ENCODE measurements around the gene STAB1. TPM values are rescaled to one million over a fixed set of nuclear protein-coding genes. Genes with fewer than 3 reads are reported as not detected.

Gene STAB1
- total and polyA plus RNA-seq, 2 of the 13 experiments (the other 11 are each of a cell fraction or from before 2014, with no cell fraction given), result 0.09 to 0.34 TPM

DNA sequence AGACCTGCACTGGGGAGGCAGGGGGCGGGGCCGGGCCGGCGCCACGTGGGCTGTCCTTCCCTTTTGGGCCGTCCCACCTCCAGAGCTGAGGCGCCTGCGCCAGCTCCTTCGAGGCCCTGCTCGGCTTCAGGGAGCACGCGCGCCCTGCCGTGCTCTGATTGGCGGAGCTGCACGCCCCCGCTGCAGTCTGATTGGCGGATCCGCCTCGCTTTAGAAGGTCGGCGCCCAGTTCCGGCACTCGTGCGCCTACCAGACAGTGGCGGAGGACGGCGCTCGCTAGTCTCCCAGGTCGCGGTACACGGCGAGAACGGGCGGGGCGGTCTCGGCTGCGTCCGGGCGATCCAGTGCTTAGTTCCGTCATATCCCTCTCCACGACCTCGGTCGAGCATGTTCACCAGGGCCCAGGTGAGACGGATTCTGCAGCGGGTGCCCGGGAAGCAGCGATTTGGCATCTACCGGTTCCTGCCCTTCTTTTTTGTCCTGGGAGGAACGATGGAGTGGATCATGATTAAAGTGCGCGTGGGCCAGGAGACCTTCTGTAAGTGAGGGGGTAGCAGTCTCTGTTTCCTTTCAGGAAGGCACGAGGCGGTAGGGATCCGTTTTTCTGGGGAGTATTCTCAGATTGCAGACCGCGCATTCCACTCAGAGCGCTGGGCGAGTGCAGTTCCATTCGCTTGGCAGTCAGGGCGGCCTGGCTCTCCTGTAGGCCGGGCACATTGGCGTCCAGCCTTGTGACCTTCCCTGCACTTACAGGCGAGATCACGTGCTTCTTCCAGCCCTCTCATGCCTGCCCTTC lies 41.4 kb downstream of the STAB1 start, which contains the start of gene UQCC5 (continued):
- TF ChIP-seq ZNF788 (CRISPR knock-in tag; IDR thresholded peaks at IDR 0.05; ENCODE audit: borderline replicate concordance), result peak; percentile 88; the same call in 1 of the 2 replicates
- TF ChIP-seq ZNF557 (CRISPR knock-in tag; IDR thresholded peaks at IDR 0.05), result peak; percentile 85
- TF ChIP-seq ZNF589 (CRISPR knock-in tag; conservative IDR thresholded peaks at IDR 0.05), result 0 out of 2 replicates have a peak, but pooled peaks have one; percentile 45
- peak; percentile 97 for TF ChIP-seq NFYB (CRISPR knock-in tag; IDR thresholded peaks at IDR 0.05)
- peak; percentile 84 for TF ChIP-seq MEF2D (CRISPR knock-in tag; IDR thresholded peaks at IDR 0.05)
- TF ChIP-seq, protein P1, sequence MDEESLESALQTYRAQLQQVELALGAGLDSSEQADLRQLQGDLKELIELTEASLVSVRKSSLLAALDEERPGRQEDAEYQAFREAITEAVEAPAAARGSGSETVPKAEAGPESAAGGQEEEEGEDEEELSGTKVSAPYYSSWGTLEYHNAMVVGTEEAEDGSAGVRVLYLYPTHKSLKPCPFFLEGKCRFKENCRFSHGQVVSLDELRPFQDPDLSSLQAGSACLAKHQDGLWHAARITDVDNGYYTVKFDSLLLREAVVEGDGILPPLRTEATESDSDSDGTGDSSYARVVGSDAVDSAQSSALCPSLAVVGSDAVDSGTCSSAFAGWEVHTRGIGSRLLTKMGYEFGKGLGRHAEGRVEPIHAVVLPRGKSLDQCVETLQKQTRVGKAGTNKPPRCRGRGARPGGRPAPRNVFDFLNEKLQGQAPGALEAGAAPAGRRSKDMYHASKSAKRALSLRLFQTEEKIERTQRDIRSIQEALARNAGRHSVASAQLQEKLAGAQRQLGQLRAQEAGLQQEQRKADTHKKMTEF (CRISPR knock-in tag; IDR thresholded peaks at IDR 0.05), result peak; percentile 95
- no peak for TF ChIP-seq TRIM24 (CRISPR knock-in tag; IDR thresholded peaks at IDR 0.05)
- TF ChIP-seq, protein P2, sequence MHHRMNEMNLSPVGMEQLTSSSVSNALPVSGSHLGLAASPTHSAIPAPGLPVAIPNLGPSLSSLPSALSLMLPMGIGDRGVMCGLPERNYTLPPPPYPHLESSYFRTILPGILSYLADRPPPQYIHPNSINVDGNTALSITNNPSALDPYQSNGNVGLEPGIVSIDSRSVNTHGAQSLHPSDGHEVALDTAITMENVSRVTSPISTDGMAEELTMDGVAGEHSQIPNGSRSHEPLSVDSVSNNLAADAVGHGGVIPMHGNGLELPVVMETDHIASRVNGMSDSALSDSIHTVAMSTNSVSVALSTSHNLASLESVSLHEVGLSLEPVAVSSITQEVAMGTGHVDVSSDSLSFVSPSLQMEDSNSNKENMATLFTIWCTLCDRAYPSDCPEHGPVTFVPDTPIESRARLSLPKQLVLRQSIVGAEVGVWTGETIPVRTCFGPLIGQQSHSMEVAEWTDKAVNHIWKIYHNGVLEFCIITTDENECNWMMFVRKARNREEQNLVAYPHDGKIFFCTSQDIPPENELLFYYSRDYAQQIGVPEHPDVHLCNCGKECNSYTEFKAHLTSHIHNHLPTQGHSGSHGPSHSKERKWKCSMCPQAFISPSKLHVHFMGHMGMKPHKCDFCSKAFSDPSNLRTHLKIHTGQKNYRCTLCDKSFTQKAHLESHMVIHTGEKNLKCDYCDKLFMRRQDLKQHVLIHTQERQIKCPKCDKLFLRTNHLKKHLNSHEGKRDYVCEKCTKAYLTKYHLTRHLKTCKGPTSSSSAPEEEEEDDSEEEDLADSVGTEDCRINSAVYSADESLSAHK (CRISPR knock-in tag; IDR thresholded peaks at IDR 0.05; ENCODE audit: borderline replicate concordance), result no peak
- peak; percentile 80 for TF ChIP-seq THAP11 (CRISPR knock-in tag; IDR thresholded peaks at IDR 0.05)
- TF ChIP-seq RORA (CRISPR knock-in tag; IDR thresholded peaks at IDR 0.05), result no peak
- TF ChIP-seq NFIC (IDR thresholded peaks at IDR 0.05; ENCODE audit: low read length), result no peak
- TF ChIP-seq, protein P3, sequence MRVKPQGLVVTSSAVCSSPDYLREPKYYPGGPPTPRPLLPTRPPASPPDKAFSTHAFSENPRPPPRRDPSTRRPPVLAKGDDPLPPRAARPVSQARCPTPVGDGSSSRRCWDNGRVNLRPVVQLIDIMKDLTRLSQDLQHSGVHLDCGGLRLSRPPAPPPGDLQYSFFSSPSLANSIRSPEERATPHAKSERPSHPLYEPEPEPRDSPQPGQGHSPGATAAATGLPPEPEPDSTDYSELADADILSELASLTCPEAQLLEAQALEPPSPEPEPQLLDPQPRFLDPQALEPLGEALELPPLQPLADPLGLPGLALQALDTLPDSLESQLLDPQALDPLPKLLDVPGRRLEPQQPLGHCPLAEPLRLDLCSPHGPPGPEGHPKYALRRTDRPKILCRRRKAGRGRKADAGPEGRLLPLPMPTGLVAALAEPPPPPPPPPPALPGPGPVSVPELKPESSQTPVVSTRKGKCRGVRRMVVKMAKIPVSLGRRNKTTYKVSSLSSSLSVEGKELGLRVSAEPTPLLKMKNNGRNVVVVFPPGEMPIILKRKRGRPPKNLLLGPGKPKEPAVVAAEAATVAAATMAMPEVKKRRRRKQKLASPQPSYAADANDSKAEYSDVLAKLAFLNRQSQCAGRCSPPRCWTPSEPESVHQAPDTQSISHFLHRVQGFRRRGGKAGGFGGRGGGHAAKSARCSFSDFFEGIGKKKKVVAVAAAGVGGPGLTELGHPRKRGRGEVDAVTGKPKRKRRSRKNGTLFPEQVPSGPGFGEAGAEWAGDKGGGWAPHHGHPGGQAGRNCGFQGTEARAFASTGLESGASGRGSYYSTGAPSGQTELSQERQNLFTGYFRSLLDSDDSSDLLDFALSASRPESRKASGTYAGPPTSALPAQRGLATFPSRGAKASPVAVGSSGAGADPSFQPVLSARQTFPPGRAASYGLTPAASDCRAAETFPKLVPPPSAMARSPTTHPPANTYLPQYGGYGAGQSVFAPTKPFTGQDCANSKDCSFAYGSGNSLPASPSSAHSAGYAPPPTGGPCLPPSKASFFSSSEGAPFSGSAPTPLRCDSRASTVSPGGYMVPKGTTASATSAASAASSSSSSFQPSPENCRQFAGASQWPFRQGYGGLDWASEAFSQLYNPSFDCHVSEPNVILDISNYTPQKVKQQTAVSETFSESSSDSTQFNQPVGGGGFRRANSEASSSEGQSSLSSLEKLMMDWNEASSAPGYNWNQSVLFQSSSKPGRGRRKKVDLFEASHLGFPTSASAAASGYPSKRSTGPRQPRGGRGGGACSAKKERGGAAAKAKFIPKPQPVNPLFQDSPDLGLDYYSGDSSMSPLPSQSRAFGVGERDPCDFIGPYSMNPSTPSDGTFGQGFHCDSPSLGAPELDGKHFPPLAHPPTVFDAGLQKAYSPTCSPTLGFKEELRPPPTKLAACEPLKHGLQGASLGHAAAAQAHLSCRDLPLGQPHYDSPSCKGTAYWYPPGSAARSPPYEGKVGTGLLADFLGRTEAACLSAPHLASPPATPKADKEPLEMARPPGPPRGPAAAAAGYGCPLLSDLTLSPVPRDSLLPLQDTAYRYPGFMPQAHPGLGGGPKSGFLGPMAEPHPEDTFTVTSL (CRISPR knock-in tag; IDR thresholded peaks at IDR 0.05; ENCODE audit: borderline replicate concordance), result no peak; the same call in 1 of the 2 replicates
- TF ChIP-seq ATF7-NPFF (CRISPR knock-in tag; IDR thresholded peaks at IDR 0.05; ENCODE audit: low read depth), result peak; percentile 87
- no peak for TF ChIP-seq KAT2B (IDR thresholded peaks at IDR 0.05; ENCODE audit: borderline replicate concordance, low read depth, low read length)
- peak; percentile 94 for TF ChIP-seq NFKB2 (CRISPR knock-in tag; IDR thresholded peaks at IDR 0.05; ENCODE audit: borderline replicate concordance)
- TF ChIP-seq, protein P4, sequence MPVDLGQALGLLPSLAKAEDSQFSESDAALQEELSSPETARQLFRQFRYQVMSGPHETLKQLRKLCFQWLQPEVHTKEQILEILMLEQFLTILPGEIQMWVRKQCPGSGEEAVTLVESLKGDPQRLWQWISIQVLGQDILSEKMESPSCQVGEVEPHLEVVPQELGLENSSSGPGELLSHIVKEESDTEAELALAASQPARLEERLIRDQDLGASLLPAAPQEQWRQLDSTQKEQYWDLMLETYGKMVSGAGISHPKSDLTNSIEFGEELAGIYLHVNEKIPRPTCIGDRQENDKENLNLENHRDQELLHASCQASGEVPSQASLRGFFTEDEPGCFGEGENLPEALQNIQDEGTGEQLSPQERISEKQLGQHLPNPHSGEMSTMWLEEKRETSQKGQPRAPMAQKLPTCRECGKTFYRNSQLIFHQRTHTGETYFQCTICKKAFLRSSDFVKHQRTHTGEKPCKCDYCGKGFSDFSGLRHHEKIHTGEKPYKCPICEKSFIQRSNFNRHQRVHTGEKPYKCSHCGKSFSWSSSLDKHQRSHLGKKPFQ (CRISPR knock-in tag; IDR thresholded peaks at IDR 0.05; ENCODE audit: insufficient replicate concordance), result no peak
- no peak for TF ChIP-seq ATF1 (CRISPR knock-in tag; IDR thresholded peaks at IDR 0.05)
- TF ChIP-seq SIN3A (IDR thresholded peaks at IDR 0.05; ENCODE audit: borderline replicate concordance, low read depth, low read length), result peak; percentile 88

Measured in HepG2 (cell line).